Measurements from ENCODE around the gene CBLN1. TPM values are rescaled to one million over a fixed set of nuclear protein-coding genes. Genes with fewer than 3 reads are reported as not detected.

The CBLN1 gene
- total RNA-seq, 1 experiment from 2014 or later: not detected

DNA sequence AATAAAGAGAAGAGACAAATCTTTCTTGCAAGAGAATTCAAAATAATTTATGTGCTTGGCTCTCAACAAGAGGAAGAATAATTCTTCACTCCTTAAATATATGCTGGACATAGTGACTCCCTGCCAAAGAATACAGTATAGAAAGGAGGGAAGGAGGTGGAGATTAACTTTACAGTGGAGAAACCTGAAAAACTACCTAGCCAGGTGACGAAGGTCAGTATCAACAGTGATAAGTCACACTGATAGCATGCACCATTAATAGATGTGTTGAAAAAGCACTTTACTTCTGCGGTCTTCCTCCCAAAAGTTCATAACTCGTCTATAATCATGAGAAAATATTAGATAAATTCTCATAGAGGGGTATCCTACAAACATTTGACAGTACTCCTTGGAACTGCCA lies 21.4 kb downstream of the CBLN1 start:
- Histone ChIP-seq H2AFZ (no peak overlapping the region), H3F3A (ENCODE audit: insufficient read depth, low read depth) (no peaks in the 10 kb centered on the region), H3K4me3 (no peak overlapping the region), H3K9me2 (ENCODE audit: insufficient read depth) (no peaks in the 10 kb centered on the region), H3K27ac (no peak overlapping the region), H3K9me3 (ENCODE audit: insufficient read depth, low read depth) (no peaks in the 10 kb centered on the region), H3K79me2 (ENCODE audit: low read depth) (no peaks in the 10 kb centered on the region), H3K4me2 (no peak overlapping the region), H3K4me1 (replicated peaks; ENCODE audit: insufficient read depth) (no peaks in the 10 kb centered on the region), H4K20me1 (ENCODE audit: insufficient read depth) (no peaks in the 10 kb centered on the region), H3K36me3 (ENCODE audit: low read depth) (no peaks in the 10 kb centered on the region), H3K27me3 (ENCODE audit: insufficient read depth, low read depth) (no peaks in the 10 kb centered on the region)
- no peak for DNase-seq
- CTCF ChIA-PET: no interaction called here
- no TSS peak for BruUV-seq (replicated peaks)
- intact Hi-C loops (cut with micrococcal nuclease; ENCODE audit: unreplicated experiment): no loop called here
- POLR2A ChIA-PET (ENCODE audit: unreplicated experiment): no interaction called here
- TF ChIP-seq EZH2 (IDR thresholded peaks at IDR 0.05; ENCODE audit: low read depth): no peak
- TF ChIP-seq, protein P1, sequence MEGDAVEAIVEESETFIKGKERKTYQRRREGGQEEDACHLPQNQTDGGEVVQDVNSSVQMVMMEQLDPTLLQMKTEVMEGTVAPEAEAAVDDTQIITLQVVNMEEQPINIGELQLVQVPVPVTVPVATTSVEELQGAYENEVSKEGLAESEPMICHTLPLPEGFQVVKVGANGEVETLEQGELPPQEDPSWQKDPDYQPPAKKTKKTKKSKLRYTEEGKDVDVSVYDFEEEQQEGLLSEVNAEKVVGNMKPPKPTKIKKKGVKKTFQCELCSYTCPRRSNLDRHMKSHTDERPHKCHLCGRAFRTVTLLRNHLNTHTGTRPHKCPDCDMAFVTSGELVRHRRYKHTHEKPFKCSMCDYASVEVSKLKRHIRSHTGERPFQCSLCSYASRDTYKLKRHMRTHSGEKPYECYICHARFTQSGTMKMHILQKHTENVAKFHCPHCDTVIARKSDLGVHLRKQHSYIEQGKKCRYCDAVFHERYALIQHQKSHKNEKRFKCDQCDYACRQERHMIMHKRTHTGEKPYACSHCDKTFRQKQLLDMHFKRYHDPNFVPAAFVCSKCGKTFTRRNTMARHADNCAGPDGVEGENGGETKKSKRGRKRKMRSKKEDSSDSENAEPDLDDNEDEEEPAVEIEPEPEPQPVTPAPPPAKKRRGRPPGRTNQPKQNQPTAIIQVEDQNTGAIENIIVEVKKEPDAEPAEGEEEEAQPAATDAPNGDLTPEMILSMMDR (conservative IDR thresholded peaks at IDR 0.05): no peak

DNA sequence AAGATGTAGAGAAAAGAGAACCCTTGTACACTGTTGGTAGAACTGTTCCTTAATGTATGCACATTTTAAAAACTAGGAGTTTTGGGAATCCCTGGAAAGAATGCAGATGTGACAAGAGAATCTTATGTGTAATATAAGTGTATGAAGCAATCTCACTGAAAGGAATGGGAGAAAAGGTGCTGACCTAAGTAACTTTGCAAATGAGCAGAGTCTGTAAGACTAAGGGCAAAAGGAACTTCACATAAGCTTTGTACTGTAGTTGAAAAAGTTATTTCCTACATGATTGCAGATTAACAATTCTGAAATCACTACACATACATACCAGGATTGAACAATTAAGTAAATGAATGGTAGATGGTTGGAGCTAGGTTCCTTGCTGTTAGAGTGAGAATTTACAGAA lies 22.3 kb downstream of the CBLN1 start:
- Histone ChIP-seq H3K9me2 (ENCODE audit: insufficient read depth) (no peaks in the 10 kb centered on the region), H3K9me3 (ENCODE audit: insufficient read depth, low read depth) (no peaks in the 10 kb centered on the region), H3K36me3 (ENCODE audit: low read depth) (no peaks in the 10 kb centered on the region), H3K27me3 (ENCODE audit: insufficient read depth, low read depth) (no peaks in the 10 kb centered on the region), H4K20me1 (ENCODE audit: insufficient read depth) (no peaks in the 10 kb centered on the region), H3K27ac (no peak overlapping the region), H2AFZ (no peak overlapping the region), H3K4me2 (no peak overlapping the region), H3K4me3 (no peak overlapping the region), H3K79me2 (ENCODE audit: low read depth) (no peaks in the 10 kb centered on the region), H3K4me1 (replicated peaks; ENCODE audit: insufficient read depth) (no peaks in the 10 kb centered on the region), H3F3A (ENCODE audit: insufficient read depth, low read depth) (no peaks in the 10 kb centered on the region)
- intact Hi-C loops (cut with micrococcal nuclease; ENCODE audit: unreplicated experiment): no loop called here
- no TSS peak for BruUV-seq (replicated peaks)
- TF ChIP-seq, protein P1 (conservative IDR thresholded peaks at IDR 0.05): no peak
- TF ChIP-seq EZH2 (IDR thresholded peaks at IDR 0.05; ENCODE audit: low read depth): no peak
- ChIA-PET POLR2A (ENCODE audit: unreplicated experiment) (no interaction called here), CTCF (no interaction called here)
- no peak for DNase-seq

GRCh38 chr16:49250689-49251088 lies 30.9 kb downstream of the CBLN1 start:
- H3K27ac ChIP-seq: no peak overlapping the region
- H4K20me1 ChIP-seq (ENCODE audit: insufficient read depth): no peaks in the 10 kb centered on the region; the same call in 1 of the 2 replicates
- H2AFZ ChIP-seq: no peak overlapping the region
- no peaks in the 10 kb centered on the region for H3K4me1 ChIP-seq (replicated peaks; ENCODE audit: insufficient read depth)
- no peak overlapping the region for H3K4me3 ChIP-seq
- intact Hi-C loops (cut with micrococcal nuclease; ENCODE audit: unreplicated experiment): no loop called here
- CTCF ChIA-PET: no interaction called here
- DNase-seq: no peak
- no peaks in the 10 kb centered on the region for H3F3A ChIP-seq (ENCODE audit: insufficient read depth, low read depth)
- BruUV-seq (replicated peaks): no TSS peak
- POLR2A ChIA-PET (ENCODE audit: unreplicated experiment): no interaction called here
- no peaks in the 10 kb centered on the region for H3K79me2 ChIP-seq (ENCODE audit: low read depth)
- H3K4me2 ChIP-seq: no peak overlapping the region
- no peaks in the 10 kb centered on the region for H3K9me2 ChIP-seq (ENCODE audit: insufficient read depth)
- TF ChIP-seq, protein P1 (conservative IDR thresholded peaks at IDR 0.05): no peak
- no peak for TF ChIP-seq EZH2 (IDR thresholded peaks at IDR 0.05; ENCODE audit: low read depth)
- no peaks in the 10 kb centered on the region for H3K9me3 ChIP-seq (ENCODE audit: insufficient read depth, low read depth)
- no peaks in the 10 kb centered on the region for H3K36me3 ChIP-seq (ENCODE audit: low read depth)
- H3K27me3 ChIP-seq (ENCODE audit: insufficient read depth, low read depth): peaks cover 19% of the 10 kb centered on the region
